Common myeloid progenitor, CD34-positive (primary cell): ENCODE results near the gene SH3BP2.

Experiments used
- CTCF ChIA-PET: fragments of 350-600 bp; sonication (Branson Sonifier 250); formaldehyde crosslinking; loops from one replicate; lab custom pipeline; 2021; ENCODE audit warnings: antibody characterized with exemption; lab: Charles Lee
- POLR2A ChIA-PET: fragments of 350-600 bp; sonication (Branson Sonifier 250); formaldehyde crosslinking; loops from one replicate; lab custom pipeline; 2021; ENCODE audit warnings: antibody characterized with exemption; lab: Charles Lee
- DNase-seq, 3 donors: peaks; one replicate each; pipeline versions ENCODE4 v3.0.0 to v3.0.0-alpha.2; 2013
- H3K27ac ChIP-seq, 2 experiments: 1 replicate in 1 of 2; 2 replicates in 1 of 2; pipeline ENCODE4 v1.7.0; 2013; ENCODE audit warnings: inconsistent platforms in 2 of 2, low read length in 2 of 2, mild to moderate bottlenecking in 2 of 2, low read depth in 1 of 2, moderate library complexity in 1 of 2; ENCODE audit not compliant: severe bottlenecking in 2 of 2, insufficient read depth in 1 of 2, poor library complexity in 1 of 2
- H3K27me3 ChIP-seq, 5 experiments: replicated peaks in 2 of 5; 1 replicate in 3 of 5; 2 replicates in 2 of 5; pipeline versions ENCODE4 v1.6.1 to v1.7.0; 2013; ENCODE audit warnings: low read length in 4 of 5, mild to moderate bottlenecking in 2 of 5, moderate library complexity in 2 of 5, inconsistent platforms in 1 of 5; ENCODE audit not compliant: insufficient read depth in 5 of 5, control insufficient read depth in 4 of 5
- H3K36me3 ChIP-seq, 4 experiments: 1 replicate in 2 of 4; 2 replicates in 2 of 4; pipeline versions ENCODE4 v1.6.1 to v1.7.0; 2013; ENCODE audit warnings: low read length in 3 of 4, control low read depth in 1 of 4, mild to moderate bottlenecking in 1 of 4; ENCODE audit not compliant: control insufficient read depth in 4 of 4, insufficient read depth in 4 of 4
- H3K4me1 ChIP-seq, 4 experiments: 1 replicate in 3 of 4; 2 replicates in 1 of 4; pipeline versions ENCODE4 v1.6.1 to v1.7.1; 2013; ENCODE audit warnings: low read length in 3 of 4, mild to moderate bottlenecking in 3 of 4, control low read depth in 1 of 4, inconsistent platforms in 1 of 4, moderate library complexity in 1 of 4; ENCODE audit not compliant: control insufficient read depth in 4 of 4, insufficient read depth in 4 of 4; ENCODE audit errors: control extremely low read depth in 1 of 4
- H3K4me3 ChIP-seq, 7 experiments: 1 replicate in 4 of 7; 2 replicates in 3 of 7; pipeline versions ENCODE4 v1.5.1 to v1.7.0; 2013; ENCODE audit warnings: mild to moderate bottlenecking in 7 of 7, low read length in 6 of 7, moderate library complexity in 6 of 7, inconsistent platforms in 2 of 7, low read depth in 2 of 7, control low read depth in 1 of 7; ENCODE audit not compliant: insufficient read depth in 4 of 7, control insufficient read depth in 1 of 7; ENCODE audit errors: extremely low read depth in 1 of 7
- H3K9me3 ChIP-seq, 5 experiments: 1 replicate in 4 of 5; 2 replicates in 1 of 5; pipeline versions ENCODE4 v1.6.1 to v1.7.1; 2013; ENCODE audit warnings: low read length in 4 of 5, mild to moderate bottlenecking in 2 of 5, inconsistent platforms in 1 of 5, low read depth in 1 of 5, moderate library complexity in 1 of 5; ENCODE audit not compliant: control insufficient read depth in 4 of 5, insufficient read depth in 2 of 5; ENCODE audit errors: control extremely low read depth in 1 of 5
- WGBS: methylation state at CpG from one replicate; pipeline ENCODE4 v1.1.5; 2013; ENCODE audit not compliant: insufficient coverage; 5-methylcytosine and 5-hydroxymethylcytosine counted together

Gene SH3BP2

DNA sequence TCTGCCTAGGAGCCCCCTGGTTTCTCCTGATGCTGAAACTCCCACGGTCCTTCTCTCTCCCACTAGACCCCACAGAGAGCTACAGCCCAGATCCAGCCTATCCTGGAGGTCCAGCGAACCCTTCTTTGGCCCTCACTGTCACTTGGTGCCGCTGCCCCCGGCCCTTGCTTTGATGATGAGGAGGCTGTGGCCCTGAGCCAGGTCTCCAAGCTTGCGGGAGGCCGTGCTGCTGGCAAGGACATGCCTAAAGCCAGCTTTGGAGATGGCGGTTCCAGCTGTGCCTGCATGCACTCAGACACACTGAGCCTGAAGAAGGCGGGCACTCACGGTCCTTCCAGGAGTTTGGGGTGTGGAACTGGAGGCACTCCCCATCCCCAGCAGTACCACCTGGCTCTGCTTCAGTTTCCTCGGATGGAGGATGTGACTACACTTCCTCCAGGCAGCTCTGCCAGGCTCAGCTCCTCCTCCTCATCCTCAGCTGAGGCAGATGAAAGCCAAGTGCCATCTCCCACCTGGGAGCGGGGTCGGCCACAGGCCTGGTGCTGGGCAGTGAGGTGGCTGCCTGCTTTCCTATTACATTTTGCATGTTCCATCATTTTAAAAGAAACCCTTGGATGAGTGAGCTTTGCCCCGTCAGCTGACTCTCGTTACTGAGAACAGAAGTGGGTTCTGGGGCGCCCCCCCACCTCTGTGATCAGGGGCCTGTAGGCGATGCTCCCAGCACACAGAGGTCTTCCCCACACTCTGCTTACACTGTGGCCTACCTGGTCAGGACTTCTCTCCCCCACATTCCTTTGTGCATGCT is 45.8 kb upstream of the SH3BP2 start:
- peaks cover 21 to 72% (median 52%) of the 10 kb centered on the region in 4 experiments for H3K36me3 ChIP-seq
- H3K9me3 ChIP-seq = no peaks in the 10 kb centered on the region
- CTCF ChIA-PET = interaction anchor here (1.0 to 2.5 kb wide), 3 partner anchors 15 to 129 kb away, joined by 3 to 9 read pairs (median 3); no protein-coding TSS in a partner anchor
- 84% methylated on average over 10 of the region's 16 CpGs for WGBS
- H3K27ac ChIP-seq = no peak overlapping the region
- no peak overlapping the region for H3K4me3 ChIP-seq
- peaks cover 0 to 13% (median 10%) of the 10 kb centered on the region in 4 experiments for H3K4me1 ChIP-seq
- H3K27me3 ChIP-seq = no peaks in the 10 kb centered on the region
- DNase-seq = no peak
- POLR2A ChIA-PET = no interaction called here

GRCh38 chr4:2750719-2751605 is 41.9 kb upstream of the SH3BP2 start:
- H3K36me3 ChIP-seq = peaks cover 6 to 41% (median 21%) of the 10 kb centered on the region in 4 experiments
- H3K9me3 ChIP-seq = no peaks in the 10 kb centered on the region
- CTCF ChIA-PET = interaction anchor here (1.3 kb wide), 2 partner anchors 19 to 203 kb away, joined by 3 to 4 read pairs; no protein-coding TSS in a partner anchor
- POLR2A ChIA-PET = no interaction called here
- H3K27me3 ChIP-seq = no peaks in the 10 kb centered on the region
- peaks cover 0 to 26% (median 16%) of the 10 kb centered on the region in 4 experiments for H3K4me1 ChIP-seq
- 95% methylated on average over 13 of the region's 19 CpGs for WGBS
- H3K4me3 ChIP-seq = no peak overlapping the region
- DNase-seq = no peak
- no peak overlapping the region for H3K27ac ChIP-seq

DNA sequence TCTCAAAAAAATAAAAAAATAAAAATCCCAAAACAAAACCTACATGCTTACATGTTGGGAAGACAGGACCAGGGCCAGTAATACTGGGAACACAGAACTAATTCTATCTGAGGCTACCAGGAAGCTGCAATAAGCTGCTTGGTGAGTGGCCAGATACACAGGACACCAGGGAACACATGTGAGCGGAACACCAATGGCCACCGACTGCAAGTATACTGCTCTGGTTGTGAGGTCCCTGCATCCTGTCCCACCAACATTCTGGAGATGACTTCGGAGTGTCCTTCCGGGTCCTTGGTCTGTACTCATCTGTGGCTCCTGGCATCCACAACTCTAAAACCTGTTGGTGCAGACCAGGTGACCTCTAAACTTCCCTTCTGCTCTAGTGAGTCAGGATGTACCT is 39.4 kb upstream of the SH3BP2 start:
- POLR2A ChIA-PET = no interaction called here
- CTCF ChIA-PET = interaction anchor here (1.0 to 1.4 kb wide), 3 partner anchors 9 to 42 kb away, joined by 3 to 4 read pairs (median 3); no protein-coding TSS in a partner anchor
- DNase-seq = no peak
- WGBS = 100% methylated on average over 1 of the region's 4 CpGs
- H3K9me3 ChIP-seq = no peaks in the 10 kb centered on the region
- H3K36me3 ChIP-seq = peaks cover 2 to 21% (median 4%) of the 10 kb centered on the region in 4 experiments
- H3K4me1 ChIP-seq = peaks cover 0 to 19% (median 13%) of the 10 kb centered on the region in 4 experiments
- no peaks in the 10 kb centered on the region for H3K27me3 ChIP-seq
- H3K27ac ChIP-seq = no peak overlapping the region
- no peak overlapping the region for H3K4me3 ChIP-seq

- H3K27me3 ChIP-seq = no peaks in the 10 kb centered on the region
- peaks cover 0 to 19% (median 13%) of the 10 kb centered on the region in 4 experiments for H3K4me1 ChIP-seq
- DNase-seq = no peak
- H3K4me3 ChIP-seq = peak overlapping the region; percentile 51 to 86 (median 78)
- POLR2A ChIA-PET = no interaction called here
- H3K9me3 ChIP-seq = no peaks in the 10 kb centered on the region
- CTCF ChIA-PET = interaction anchor here (0.7 to 0.8 kb wide), 2 partner anchors 9 kb away, joined by 3 to 4 read pairs; no protein-coding TSS in a partner anchor
- peak overlapping the region in 1 of 2 experiments; percentile 61 for H3K27ac ChIP-seq
- 84% methylated on average over 12 of the region's 23 CpGs for WGBS
- peaks cover 2 to 18% (median 4%) of the 10 kb centered on the region in 4 experiments for H3K36me3 ChIP-seq
These were observed 37.8 kb upstream of the SH3BP2 start for GRCh38 chr4:2754848-2755819.

DNA sequence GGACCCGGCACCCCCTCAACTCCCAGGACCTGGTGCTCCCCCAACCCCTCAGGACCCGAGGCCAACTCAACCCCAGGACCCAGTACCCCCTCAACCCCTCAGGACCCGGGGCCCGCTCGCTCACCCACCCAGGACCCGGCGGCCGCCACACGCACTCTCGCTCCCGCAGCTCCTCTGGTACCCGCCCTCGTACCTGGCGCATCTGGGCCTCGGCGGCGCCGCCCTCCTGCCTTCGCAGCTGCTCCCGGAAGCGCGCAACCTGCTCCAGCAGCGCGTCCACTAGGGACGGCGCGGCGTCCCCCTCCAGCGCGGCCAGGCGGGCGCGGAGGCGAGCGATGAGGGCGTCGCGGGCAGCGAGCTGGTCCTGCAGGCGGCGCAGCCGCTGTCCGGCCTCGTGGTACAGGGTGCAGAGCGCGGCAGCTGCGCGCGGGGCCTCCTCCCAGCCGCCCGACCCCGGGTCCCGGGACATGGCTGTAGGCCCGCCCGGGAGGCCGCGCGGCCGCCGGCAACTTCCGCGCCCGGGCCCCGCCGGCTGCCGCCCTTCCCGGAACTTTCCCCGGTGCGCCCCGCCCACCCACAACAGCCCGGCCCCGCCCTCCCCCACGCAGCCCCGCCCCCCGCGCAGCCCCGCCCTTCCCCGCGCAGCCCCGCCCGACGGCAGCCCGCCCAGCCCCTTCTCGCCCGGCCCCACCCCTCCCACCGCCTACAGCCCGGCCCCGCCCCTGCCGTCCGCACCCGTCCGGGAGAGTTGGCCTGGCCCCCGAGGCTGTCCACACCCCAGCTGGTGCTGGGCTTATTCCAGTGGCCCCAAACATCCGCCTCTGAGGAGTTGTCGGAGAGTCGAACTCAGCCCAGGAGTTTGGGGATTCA is 36.8 kb upstream of the SH3BP2 start, which contains the start of gene TNIP2:
TNIP2 (minus strand) TSS at position 516 of the 870 bp plus-strand sequence; CDS start at position 469, 47 bp downstream.
- CTCF ChIA-PET = interaction anchor here (0.7 to 0.8 kb wide), 3 partner anchors 8 to 66 kb away, joined by 3 to 4 read pairs (median 3); no protein-coding TSS in a partner anchor
- Histone ChIP-seq H3K4me1 (peaks cover 0 to 26% (median 14%) of the 10 kb centered on the region in 4 experiments), H3K4me3 (peak within 1 kb of the TSS; percentile 51 to 86 (median 78)), H3K36me3 (peaks cover 0 to 11% (median 3%) of the 10 kb centered on the region in 4 experiments), H3K27me3 (no peaks in the 10 kb centered on the region), H3K9me3 (no peaks in the 10 kb centered on the region), H3K27ac (peak within 1 kb of the TSS in 1 of 2 experiments; percentile 61)
- WGBS = 0% methylated on average over 49 of the region's 96 CpGs
- POLR2A ChIA-PET = interaction anchor here (0.6 kb wide), 1 partner anchor 115 kb away, joined by 3 read pairs; no protein-coding TSS in a partner anchor
- peak; percentile 58 to 77 (median 72) for DNase-seq
